ENCODE measurements around the gene GRID1.

Gene GRID1

DNA sequence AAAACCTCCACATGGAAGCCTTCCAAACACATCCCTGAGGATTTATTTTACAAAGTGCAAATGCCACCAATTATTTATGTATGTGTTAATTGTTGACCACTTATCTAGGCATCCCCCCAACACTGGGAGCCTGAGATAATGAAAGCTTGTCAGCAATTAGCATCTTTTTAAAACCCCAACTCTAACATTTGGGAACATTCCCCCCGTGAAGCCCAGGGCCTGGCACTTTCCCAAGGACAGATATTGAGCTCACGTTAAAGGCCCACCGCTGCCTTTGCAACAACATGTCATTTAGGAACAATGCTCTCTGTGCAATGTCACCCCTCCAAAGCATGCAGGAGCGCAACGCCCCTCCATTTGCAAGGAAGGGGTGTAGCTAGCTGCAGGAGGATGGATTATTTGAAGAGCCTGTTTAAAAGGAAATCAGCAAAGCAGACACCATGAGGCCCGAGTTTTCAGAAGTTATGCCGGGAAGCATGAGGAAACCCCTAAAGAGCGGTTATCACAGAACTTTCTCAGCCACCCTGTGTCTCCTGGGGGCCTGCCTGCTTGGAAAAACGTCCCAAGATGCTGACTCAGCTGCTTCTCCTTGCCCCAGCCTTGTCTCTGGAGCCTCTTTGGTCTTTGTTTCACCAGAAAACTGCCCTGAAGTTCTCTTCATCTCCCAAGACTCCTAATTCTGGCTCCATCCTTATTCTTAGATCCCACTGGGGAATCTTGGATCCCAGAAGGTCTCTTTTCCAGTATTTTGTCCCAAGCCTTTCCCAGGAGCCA, 444.1 kb downstream of the GRID1 start:
- in situ Hi-C loops (cut with MboI; ENCODE audit: low sequenced_read_pairs) = no loop called here

DNA sequence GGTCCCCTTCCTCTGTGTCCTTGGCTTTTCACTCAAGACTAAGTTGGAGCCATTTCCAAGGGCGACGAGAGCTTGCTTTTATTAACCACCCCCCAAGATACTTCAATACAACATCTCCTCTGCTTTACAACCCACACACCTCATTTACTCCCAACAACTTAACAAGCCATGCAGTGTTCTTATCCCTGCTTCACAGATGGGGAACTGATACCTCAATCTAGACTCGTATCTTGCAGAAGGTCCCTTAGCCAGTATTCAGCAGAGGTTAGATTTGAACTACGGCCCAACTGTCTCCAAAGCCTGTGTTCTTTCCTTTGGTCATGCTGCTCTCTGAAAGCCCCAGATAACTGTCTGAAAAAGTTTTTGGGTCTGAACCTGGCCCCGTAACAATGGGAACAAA, 444.8 kb downstream of the GRID1 start:
- in situ Hi-C loops (cut with MboI; ENCODE audit: low sequenced_read_pairs) = no loop called here

DNA sequence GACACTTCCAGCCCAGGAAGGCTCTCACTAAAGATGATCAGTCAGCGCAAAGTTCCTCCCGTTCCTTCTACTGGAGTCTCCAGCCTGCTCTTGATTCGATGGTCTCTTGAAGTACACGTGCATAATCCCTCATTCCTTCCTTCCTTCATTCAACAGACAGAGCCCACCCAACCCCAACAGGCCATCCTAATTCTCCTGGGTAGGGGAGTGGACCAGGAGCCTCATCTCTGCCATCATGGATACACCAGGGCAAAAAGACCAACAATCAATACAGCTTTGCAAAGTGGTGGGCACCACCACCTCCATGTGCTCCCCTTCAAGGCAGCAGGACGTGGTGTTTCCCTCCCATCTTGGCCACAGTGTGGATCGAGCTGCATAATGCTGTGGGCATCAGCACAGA, 446.3 kb downstream of the GRID1 start:
- in situ Hi-C loops (cut with MboI; ENCODE audit: low sequenced_read_pairs) = no loop called here

DNA sequence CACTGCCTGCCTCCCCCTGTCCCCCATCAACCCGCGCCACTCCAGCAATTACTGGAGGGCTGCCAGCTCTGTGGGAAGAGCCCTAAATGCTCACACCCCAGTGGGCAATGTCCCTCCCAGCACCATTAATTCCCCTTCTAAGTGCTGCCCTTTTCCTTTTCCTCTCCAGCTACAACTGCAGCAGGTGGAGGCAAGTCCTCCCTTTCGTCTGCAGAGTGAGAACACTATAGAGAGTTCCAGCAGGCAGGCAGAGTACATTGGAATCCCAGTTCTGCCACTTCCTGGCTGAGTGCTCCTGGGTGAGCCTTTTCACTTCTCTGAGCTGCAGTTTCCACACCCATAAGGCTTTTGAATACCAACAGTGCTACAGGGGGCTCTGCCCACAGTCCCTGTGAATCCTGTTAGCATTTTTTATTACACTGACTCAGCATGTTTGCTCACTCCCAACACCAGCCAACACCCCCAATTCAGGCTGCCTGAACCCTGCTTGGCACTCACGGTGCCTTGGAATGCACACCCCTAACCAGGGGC, 447.0 kb downstream of the GRID1 start:
- in situ Hi-C loops (cut with MboI; ENCODE audit: low sequenced_read_pairs) = no loop called here

DNA sequence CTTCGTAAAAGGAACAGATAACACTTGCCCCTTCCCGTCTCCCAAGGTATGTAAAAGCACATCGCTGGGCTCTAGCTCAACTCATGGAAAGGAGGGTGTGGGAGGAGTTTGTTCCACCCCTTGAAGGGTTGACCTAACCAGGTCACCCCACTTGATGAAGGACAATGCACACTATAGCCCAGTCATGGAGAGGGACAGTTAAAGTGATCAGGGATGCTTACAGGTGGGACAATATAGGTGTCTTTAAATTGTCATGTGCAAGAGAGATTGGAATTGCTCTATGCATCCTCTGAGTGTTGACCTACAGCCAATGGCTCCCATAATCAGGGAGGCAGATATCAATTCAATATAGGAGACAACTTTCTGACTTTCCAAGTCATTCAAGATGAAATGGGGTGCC, 448.2 kb downstream of the GRID1 start:
- in situ Hi-C loops (cut with MboI; ENCODE audit: low sequenced_read_pairs) = no loop called here

DNA sequence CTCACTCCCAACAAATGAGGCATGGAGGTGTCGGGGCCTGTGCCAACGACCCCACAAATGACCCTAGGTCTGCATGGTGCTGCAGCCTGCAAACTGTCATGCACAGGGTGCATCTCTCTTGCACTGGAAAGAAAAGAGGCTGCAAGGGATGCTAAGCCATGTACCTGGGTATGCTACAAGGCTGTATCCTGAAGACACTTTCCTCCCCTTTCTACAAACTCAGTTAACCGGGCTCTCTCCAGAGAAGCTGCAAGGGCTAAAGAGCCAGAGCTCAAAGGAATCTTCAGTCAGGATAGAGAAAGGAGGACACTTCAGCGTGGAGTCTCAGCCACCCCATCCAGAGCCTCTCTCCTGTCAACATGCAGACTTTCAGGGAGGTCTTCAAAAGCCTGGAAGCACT, 449.0 kb downstream of the GRID1 start:
- in situ Hi-C loops (cut with MboI; ENCODE audit: low sequenced_read_pairs) = no loop called here

DNA sequence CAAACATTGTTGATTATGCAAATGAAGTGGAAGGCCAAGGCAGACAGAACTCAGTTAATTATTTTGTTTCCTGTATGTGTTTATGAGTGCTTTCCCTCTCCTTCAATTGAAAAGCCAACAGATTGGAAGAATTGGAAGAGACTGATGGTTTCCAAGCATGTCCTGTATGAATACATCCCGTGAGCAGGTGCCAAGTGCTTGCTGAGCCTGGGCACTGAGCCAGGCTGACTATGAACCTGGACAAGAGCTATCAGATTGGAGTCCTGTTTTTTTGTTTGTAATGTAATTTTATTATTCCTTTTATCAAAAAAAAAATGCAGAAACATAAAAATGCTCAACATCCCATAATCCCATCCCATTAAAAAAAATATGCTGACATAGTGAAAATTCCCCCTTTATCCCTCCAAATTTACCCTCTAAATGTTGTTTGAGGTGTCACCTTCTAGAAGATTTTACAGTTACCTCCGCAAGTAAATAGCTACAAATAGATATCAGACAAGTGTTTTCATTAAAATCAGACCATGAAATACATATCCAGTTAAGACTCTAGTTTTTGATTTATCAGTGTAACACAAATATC, 449.5 kb downstream of the GRID1 start:
- in situ Hi-C loops (cut with MboI; ENCODE audit: low sequenced_read_pairs) = no loop called here

DNA sequence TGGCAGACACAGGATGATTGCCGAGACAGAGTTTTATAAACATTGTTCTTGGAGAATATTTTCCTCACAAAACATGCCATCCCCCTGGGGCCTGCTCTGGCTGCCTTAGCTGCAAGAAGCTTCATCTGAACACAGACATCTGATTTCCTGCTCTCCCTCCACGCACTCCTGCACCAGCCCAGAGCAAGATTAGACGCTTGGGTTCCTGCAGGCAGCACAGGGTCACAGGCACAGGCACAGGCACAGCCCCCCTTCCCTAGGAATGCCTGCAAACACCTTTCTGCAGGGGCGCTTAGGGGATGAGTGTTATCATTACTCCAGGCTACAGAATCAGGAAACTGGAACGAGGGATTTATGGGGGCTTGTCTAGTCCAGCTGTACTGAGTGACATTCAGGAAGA, 450.3 kb downstream of the GRID1 start:
- in situ Hi-C loops (cut with MboI; ENCODE audit: low sequenced_read_pairs) = no loop called here

DNA sequence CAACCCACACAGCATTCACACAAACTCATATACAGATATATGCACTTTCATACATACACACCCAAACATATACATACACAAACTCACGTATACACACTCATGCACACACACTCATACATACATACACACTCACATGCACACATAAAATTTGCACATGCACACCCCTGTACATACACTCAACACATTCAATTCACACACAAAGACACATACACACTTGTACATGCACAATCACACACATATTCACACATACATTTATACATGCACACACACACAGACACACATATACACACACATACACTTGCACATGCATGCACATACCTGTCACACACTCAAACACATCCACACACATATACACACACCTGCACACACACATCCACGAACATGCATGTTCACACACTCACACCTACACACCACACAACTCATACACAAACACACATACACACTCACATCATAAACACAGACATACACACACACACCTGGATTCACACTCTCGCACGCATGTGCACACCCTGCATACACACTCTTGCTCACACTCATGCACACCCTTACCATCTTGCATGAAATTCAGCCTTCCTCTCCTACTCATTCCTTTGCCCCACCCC, 451.2 kb downstream of the GRID1 start:
- in situ Hi-C loops (cut with MboI; ENCODE audit: low sequenced_read_pairs) = no loop called here

DNA sequence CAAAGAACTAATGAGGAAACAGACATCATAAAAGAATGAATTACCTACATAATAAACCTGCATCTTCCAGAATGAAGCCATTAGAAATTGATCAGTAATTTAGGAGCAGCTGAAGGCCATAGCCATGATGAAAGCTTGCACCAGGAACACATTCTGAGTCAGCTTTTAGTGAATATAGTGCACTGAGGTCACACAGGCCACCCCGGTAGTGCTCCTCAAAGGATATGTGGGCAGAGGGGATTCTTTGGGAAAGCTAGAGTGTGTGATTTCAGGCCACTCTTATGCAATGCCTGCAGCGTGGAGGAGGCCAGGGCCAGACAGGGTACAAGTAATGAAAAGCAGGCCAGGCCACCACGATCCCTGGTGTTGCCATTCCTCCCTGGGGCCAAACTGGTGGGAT, 451.9 kb downstream of the GRID1 start:
- in situ Hi-C loops (cut with MboI; ENCODE audit: low sequenced_read_pairs) = no loop called here

DNA sequence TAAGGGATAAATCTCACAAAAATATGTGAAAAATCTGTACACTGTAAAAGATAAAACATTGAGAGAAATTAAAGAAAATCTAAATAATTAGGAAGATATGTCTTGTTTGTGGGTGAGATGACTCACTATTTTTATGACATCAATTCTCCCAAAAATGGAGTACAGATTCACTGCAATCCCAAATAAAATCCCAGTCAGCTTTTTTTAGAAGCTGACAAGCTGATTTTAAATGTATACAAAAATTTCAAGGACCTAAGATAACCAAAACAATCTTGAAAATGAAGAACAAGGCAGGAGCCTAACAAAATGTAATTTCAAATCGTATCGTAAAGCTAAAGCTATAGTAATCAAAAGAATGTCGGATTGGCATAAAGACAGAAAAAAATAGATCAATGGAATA, 458.1 kb downstream of the GRID1 start:
- in situ Hi-C loops (cut with MboI; ENCODE audit: low sequenced_read_pairs) = no loop called here

DNA sequence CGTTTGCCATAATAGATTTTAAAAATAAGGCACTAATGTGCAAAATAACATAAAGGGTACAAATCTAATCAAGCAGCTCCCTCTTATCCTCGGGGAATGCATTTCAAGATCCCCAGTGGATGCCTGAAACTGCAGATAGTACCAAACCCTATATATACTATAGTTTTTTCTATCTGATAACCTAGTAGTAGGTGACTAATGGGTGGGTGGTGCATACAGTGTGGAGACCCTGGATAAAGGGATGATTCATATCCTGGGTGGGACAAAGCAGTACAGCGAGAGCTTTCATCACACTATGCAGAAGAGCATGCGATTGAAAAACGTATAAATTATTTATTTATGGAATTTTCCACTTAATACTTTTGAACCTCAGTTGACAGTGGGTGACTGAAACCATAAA, 464.5 kb downstream of the GRID1 start:
- in situ Hi-C loops (cut with MboI; ENCODE audit: low sequenced_read_pairs) = no loop called here

DNA sequence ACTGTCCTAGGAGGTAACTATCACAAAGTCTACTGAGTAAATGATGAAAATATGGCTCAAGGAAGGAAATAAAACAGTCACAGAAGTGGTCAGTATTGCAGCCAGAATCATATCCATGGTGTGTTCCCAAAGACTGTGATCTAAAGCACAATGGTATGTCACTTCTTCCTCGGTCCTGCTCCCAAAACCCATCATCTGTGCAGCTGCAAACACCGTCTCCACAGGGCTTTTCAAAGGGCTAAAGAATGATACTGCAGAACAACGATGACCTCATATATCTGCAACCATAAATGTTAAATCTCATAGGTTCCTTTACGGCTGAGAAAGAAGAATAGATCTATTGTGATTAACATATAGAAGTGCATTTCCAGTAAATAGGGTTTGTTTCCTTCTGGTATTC, 465.0 kb downstream of the GRID1 start:
- in situ Hi-C loops (cut with MboI; ENCODE audit: low sequenced_read_pairs) = no loop called here

DNA sequence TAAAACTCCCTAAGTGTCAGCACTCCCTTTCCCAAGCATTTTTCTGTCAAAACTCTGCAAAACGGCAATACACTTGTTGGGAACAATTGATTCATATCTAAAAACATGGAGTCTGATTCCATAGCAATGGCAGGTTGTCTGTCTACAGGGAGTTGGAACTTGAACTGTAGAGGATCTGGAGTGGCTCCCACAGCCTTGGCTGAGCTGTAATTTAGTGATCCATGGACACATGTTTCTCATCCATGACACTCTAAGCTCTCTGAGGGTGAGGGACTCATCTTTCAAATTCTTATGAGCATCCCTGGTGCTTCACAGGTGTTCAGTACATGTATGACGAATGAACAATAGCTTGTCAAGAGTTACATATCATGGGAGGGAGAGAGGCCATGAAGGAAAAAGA, 466.1 kb downstream of the GRID1 start:
- in situ Hi-C loops (cut with MboI; ENCODE audit: low sequenced_read_pairs) = no loop called here

DNA sequence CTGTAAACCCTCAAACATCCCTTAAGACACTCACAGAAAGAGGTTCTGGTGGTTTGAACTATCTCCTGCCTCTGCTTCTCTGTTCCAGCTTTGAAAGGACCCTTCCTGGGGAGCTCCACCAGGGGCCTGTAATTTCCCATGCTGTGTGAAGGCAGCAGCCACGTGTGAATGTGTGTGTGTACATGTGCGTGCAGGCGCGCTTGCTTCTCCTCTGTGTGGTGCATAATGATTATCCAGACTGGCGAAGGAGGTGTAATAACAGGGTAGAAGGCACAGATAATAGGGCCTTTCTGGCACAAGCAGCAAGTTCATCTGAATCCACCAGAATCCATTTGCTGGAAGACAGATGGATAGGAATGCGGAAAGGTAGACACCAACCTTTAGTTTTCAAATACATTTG, 466.5 kb downstream of the GRID1 start:
- in situ Hi-C loops (cut with MboI; ENCODE audit: low sequenced_read_pairs) = no loop called here

DNA sequence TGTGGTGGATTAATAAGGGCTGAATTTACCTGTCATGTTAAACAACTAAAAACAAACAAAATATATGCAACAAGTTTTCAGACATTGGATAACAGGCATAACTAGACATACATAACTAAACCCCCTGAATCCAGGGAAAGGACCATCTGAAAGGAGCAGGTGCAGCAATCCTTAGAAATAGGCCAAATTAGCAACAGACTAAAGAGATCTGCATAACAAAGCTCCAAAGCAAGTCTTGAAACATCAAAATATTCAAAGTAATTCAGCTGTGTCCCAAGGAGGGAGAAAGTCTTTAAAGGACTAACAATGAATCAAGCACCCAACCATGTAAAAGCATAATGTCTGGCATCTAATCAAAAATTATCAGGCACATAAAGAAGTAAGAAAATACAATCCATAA, 475.1 kb downstream of the GRID1 start:
- in situ Hi-C loops (cut with MboI; ENCODE audit: low sequenced_read_pairs) = no loop called here

DNA sequence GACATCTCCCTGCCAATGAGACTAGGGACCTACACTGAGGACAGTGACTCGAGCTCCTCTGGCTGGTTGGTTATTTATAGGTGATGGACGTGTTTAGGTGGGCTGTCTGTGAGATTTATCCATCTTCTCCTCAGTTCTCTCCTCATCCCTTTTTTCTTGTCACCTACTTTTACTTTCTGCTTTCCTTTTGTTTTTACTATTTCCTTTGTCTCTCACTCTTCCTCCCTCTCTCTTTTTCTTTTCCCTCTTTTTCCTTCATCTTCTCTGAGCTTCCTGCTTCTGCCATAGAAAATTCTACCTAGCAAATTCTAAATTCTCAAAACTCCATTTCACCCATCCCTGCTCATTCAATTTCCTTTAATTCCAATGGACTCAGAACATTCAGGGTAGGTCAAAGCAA, 478.0 kb downstream of the GRID1 start:
- in situ Hi-C loops (cut with MboI; ENCODE audit: low sequenced_read_pairs) = no loop called here

DNA sequence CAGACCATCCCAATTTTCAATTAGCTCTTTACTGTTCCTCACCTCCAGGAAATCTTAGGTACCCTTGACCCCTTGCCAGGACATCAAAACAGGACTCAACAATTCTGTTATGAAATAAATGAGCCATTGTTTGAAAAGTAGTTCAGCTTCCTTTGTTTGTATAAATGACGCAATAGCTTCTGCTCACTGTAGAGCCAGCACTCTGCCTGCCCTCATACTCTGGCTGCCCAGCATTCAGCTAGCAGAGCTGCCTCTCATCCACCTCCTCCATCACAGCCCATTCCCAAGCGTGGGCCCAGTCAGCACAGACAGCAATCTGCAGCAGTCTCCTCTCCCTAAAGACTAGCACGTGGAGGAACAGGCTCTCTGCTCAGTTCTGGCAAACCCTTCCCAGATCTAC, 478.6 kb downstream of the GRID1 start:
- in situ Hi-C loops (cut with MboI; ENCODE audit: low sequenced_read_pairs) = no loop called here

DNA sequence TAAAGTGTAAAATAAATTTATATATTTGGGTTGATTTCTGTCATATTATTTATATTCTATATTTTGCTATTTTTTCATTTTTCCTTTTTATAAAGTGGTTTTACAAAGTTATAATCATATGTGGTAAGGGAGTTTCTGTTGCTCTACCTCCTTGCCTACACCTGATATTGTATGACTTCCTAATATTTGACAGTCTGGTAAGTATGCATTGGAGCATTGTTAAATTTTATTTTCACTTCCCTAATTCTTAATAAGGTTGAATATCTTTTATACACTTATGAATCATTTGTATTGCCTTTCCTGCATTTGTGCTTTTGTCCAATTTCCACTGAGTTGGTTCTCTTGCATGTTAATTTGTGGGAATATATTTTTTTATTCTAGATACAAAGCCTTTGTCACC, 492.4 kb downstream of the GRID1 start:
- in situ Hi-C loops (cut with MboI; ENCODE audit: low sequenced_read_pairs) = no loop called here

DNA sequence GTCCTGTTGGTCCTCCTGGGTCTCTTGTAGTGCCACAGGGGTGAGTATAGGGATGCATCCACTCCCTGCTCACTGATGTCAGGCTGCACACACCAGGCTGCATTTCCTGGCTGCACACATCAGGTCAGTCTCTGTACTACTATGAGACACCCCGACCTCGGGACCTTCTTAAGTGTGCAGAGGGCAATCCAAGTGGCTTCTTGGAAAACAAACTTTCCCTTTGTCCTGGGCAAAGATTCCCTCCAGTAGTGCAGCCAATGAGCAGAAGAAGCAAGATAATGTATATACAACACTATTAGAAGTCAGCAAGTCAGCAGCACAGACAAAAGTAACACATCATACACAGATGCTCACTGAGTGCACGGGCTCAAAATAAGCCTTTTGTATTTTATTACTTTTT, 493.5 kb downstream of the GRID1 start:
- in situ Hi-C loops (cut with MboI; ENCODE audit: low sequenced_read_pairs) = no loop called here

DNA sequence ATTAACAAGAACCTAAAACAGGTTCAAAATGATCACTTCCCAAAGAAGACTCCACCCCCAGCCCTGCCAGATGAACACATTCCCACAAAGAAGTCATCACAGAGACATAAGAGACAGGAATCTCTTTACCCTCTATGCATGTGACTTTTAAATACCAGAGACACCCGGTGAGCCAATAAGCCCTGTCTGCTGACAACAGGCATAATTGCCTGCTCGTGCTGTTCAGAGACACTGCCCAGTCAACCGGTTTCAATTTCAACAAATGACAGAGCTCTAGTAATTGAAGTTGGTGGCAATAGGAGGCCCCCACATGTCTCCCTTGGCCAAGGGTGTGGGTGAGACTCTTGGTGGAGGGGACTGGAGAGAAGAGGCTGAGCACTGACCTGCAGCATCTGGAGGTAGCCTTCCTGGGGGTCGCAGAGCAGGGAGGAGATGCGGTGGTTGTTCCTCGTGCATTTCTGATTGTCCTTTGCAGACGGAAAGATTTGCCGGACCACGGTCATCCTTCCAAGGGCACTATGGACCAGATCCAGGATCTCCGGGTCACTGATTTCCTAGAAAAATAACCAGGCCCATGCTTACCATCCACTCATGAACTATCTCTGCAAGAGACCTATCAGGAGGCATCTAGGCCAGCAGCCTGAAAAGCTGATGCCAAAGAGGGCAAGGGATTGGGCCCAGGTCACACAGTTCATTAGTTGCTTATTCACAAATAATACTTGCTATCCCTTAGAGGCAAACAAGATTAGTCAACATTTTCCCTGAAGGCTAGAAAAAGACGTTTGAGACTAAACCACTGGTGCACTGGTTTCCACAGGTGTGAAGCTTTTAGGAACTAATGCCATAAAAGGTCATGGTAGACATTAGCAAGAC, 497.7 kb downstream of the GRID1 start:
- in situ Hi-C loops (cut with MboI; ENCODE audit: low sequenced_read_pairs) = no loop called here

Measured in hTERT RPE-1 (cell line).